NCI-H2107 (cell line): ENCODE measurements around the gene MEIOC.
A peak's percentile ranks its signal among the peaks of the same experiment; 100 is the strongest.

Experiments
- DNase-seq: peaks from one replicate; lab custom pipeline; 2025; lab: John Stamatoyannopoulos, UW

MEIOC gene

DNA sequence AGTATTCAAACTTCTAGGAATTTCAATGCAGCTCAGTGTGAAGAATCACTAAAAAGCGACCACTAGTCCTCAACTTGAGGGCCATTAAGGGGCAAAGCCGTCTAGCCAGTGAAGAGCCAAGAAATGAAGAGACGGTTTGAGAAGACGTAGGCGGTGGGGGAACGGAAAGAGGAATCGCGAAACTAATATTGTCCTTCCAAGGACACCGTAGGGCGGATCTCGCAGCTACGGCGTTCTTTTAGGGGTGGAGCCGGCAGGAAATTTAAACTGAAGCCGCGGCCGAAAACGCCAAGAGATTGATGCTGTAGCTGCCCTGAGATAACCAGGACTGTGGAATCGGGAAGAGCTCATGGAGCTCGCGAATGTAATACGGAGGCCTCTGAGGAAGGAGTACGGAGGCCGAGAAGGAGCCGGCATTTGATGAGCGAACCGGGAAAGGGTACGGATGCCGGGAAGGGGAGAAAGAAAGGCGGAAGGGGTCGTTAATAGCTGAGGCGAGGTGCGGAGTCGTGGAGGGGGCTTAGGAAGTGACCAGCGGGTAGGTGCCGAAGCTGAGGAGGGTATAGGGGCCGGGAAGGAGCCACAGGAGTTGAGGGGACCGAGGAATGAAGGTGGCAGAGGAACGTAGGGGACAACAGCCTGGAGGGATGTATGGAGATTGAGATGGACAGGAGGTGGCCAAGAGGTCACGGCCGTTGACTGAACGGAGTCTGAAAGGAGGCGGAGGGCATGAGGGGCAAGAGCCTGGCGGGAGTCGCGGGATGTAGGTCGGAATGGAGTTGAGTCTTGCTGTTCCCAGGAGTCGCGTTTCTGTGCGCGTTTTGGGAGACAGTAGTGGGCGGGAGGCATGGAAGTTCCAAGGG, 52.4 kb downstream of the MEIOC start, which contains the start of gene DBF4B:
Gene DBF4B (plus strand): TSS at position 265 of the 863 bp plus-strand sequence. CDS start 156 bp downstream, at position 421.
- peak; percentile 39 for DNase-seq

- no peak for DNase-seq
These were observed 63.2 kb downstream of the MEIOC start for GRCh38 chr17:44719444-44719843.

DNA sequence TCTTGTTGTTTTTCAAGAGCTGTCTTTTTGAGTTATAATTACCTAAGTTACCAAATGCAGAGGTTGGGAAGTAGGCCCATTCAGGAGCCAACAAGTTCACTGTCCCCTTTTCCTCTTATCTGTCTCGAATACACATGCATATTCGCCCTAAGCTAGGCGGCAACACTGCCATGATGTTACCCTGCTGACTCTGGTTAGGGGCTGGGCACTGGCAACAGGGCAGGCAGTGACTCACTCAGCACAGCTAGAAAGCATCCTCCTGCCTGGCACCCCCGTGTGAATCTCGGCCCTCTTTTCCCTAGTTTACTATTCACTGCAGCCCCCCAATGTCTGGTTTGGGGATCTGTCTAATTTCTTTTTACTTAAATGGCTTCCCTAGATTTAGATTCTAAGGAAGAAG, 66.0 kb downstream of the MEIOC start:
- no peak for DNase-seq
